GM18909 (cell line): ENCODE measurements around the gene CH25H.

Experiments used
- ATAC-seq: cut with Tn5 transposase; IDR thresholded peaks from one replicate; pipeline ENCODE4 v1.9.1; 2021; ENCODE audit warnings: mild to moderate bottlenecking; ENCODE audit not compliant: unreplicated experiment, poor library complexity

The CH25H gene

DNA sequence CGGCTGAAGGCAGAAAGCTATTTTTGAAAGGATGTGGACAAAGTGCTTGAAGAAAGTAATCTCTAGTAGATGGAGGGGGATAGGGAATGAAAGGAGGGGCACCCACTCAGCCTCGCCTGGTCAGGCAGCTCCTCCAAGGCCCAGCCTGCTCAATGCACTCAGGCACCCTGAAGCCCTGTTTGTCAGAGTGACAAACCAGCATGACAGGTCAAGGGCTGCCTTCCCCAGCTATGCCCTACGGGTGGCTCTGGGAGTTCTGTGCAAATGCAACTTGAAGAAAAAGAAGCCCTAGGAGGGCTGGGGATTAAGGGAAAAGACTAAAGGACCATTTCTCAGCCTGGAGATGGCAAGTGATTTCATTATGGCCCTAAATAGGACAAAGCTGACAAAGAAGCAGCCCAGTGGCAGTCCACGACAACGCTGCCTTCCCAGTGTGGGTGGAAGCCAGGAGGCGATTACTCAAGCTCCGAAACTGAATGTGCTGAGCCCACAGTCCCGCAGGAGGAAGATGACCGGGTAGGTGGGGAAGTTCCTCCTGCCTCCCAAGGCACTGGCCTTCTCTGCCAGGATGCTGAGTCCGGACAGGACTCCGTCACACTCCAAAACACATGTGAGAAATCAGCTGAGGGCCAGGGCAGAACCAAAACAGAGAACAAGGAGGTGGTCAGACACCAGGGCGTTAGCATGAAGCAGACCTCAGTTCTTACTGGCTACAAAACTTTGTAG lies 28.1 kb upstream of the CH25H start:
- ATAC-seq, result no peak

DNA sequence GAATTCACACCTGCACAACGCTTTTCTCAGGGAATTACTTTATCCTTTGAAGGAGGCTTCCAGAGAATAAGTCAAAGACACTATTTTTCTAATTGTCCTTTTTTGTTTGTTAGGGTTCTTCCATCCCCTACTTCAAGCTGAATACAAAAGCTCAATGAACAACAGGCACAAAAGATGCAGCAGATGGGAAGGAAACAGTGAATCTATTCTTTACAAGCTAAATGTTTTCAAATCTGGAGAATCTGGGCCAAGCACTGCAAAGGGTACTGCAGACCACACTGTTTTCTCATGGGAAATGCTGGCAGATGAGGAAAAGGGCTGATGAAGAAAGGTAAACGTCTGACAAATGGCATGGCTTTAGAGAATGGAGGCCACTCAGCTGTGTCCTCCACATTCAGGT lies 25.9 kb upstream of the CH25H start:
- no peak for ATAC-seq

DNA sequence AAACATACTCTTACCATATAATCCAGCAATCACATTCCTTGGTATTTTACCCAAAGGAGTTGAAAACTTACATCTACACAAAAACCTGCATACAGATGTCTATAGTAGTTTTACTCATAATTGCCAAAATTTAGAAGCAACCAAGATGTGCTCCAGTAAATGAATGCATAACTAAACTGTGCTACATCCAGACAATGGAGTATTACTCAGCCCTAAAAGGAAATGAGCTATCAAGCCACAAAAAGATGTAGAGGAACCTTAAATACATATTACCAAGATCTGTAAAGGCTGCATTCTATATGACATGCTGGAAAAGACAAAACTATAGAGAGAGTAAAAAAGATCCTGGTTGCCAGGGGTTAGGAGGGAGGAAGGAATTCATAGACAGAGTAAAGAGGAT lies 21.8 kb upstream of the CH25H start:
- ATAC-seq, result no peak

DNA sequence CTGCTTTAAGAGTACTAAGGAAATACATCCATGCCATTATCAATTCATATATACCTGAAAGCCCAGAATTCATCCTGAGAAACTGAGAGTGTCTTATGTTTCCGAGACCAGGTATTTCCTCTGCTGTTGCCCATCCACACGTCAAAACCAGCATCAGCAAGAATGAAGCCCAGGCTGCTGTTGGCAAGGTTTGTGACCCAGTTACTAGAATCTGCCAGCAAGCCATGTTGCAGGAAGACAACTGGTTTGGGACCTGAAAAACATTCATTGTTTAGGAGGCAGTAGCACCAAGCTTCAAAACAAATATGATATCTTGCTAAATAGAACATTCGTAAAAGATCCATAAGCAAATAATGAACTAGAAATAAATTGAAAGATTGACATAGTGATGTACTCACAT lies 21.0 kb upstream of the CH25H start:
- no peak for ATAC-seq

DNA sequence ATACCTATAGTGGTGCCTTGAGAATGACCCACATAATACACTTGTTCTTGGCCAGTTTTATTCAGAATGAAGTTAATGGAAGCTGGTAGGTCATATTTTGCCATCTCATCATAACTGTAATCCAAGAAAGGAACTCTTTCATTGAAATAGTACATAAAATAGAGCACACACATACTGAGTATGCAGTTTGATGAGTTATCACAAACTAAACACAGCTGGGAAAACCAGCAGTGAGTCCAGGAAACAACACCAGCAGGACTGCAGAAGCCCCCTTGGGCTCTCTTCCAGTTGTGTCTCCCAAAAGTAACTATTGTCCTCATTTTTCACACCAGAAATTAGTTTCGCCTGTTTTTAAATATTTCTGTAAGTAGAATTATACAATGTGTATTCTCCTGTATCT lies 19.8 kb upstream of the CH25H start:
- no peak for ATAC-seq

DNA sequence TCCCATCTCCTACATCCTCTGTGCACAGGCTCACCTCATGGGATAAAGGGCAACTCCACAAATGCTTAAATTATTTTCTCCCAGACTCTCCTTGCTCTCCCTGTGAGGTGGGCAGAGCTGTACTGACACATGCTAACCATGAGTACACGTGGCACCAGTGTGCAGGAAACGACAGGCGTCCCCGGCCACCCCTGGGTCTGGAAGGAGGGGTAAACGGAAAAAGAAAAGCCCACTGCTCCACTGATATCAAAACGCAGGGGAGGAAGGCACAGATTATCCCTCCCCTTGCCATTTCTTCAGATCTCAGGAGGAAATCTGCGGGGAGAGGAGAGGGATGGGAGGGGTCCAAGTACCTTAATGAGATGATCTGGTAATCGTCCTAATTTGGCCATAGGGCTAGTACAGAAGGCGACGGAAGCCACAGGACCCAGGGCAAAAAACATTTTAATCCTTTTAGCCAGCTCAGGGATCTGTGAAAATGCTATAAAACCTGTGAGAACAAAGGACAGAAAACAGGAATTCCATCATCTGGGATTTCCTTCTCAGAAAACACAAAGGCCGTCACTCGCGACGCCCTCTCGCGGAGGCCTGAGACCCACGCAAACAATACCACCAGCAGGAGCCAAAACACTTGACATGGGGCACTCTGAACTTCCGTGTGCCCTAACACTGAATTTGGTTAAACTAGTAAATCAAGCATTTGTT lies 17.8 kb upstream of the CH25H start:
- ATAC-seq, result no peak

DNA sequence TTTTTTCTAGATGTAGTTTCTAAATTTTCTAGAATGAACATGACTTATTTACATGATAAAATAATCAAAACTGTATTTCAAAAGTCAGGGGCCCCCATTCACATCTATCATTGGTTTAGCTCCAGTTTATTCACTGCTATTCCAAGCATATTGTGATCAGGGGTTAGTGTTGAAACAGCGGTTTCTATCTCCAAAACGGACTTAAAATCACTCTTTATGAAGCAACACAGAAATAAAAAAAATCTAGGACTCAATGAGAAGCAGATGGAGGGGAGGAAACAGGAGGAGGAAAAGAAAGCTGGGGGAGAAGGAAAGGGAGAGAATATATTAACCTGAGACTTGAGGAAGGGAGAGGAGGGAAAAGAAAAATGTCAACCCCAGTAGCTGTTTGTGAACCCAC lies 14.8 kb upstream of the CH25H start:
- ATAC-seq, result no peak

DNA sequence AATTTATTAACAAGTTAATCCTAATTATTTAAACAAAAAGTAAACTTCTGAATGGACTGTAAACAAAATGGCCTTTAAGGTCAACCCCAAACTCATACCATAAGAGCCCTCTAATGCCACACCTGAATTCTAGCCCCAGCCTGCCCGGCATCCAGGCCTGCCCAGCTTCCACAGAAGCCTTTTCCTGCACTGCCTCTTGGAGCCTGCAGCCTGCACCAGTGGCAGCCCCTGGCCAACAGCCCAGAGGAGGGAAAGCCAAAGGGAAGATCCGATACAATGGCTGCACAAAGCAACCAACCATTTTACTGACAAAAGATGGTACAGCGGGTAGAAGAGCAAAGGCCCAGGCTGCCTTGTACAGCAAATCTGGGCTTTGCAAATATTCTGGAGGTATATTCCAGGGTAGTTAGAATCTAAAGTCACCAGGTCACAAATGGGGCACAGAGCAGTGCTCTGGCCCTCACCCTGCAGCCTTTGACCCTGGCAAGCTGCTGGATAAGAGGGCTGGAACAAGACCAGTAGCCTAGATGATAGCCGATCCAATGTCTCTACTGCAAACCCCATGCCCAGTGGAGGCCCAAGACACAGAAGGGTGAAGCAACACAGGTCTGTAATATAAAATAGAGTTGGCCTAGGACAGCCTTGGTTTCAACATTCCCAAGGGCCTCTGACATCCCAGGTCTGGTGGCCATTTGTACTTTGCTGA lies 12.5 kb upstream of the CH25H start:
- ATAC-seq, result no peak

DNA sequence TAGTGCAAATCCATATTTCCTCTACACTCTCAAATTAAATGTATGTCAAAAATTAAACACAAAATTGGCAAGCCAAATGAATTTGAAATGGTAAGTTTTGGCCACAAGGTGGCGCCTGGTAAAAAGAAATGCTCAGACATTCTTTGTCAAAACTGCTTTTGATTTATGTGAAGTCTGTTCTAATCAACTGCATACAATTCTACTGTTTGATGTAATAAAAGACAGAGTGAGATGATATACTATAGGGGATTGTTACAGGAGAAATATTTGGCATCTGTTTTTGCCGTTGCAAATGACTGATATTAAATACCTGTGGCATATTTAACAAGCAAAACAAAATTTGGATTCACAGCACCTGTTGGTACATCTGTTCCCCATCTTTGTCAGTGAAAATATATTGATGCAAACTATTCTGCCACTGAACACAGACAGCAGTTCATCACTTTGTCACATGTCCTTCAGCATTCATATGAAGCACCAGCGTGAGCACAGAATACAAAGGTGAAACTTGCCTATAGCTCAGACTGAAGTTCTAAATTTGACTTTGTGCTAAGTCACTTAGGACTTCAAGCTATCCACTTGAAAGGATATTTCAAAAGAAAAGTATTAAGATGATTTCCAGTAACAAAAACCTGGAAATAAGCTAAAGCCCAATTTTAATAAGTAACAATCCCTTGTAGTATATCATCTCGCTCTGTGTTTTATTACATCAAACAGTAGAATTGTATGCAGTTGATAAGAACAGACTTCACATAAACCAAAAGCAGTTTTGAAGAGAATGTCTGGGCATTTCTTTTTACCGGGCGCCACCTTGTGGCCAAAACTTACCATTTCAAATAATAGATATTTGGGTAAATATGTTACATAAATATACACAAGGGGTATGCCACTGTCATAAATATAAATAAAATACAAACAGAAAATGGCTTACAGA lies 10.2 kb upstream of the CH25H start:
- no peak for ATAC-seq

DNA sequence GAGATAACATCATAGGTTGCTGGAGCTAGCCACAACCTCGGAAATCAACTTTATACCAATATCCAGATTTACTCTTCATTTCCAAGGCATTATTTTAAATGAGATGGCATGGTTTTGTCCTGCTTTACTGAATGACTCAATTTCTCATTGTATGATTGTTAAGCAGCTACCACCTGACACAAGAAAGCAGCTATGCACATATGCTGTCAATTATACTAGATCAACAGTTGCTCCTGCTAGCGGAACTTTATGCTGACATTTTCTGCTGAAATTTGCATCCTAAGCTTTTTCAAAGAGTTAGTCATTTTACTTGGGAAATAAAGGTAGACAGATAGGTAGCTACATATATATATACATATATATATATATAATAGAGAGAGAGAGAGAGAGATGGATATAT lies 8.9 kb upstream of the CH25H start:
- ATAC-seq, result no peak

DNA sequence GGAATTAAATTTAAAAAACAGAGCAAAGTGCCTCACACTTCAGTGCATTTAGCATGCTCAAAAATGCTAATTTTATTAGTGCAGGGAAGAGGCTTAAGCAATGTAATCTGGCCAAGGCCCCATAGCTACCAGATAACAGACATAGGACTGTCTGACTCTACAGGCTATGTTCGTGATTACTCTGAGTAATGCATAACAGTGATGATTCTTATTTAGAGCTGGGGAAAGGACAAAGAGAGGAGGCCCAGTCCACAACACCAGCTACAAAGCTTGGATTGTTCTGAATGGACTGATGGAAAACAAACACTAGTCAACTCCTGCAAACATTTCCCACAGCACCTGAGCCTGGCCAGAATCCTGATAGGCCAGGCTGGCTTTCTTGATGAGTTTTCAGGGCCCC lies 8.4 kb upstream of the CH25H start:
- ATAC-seq, result no peak

DNA sequence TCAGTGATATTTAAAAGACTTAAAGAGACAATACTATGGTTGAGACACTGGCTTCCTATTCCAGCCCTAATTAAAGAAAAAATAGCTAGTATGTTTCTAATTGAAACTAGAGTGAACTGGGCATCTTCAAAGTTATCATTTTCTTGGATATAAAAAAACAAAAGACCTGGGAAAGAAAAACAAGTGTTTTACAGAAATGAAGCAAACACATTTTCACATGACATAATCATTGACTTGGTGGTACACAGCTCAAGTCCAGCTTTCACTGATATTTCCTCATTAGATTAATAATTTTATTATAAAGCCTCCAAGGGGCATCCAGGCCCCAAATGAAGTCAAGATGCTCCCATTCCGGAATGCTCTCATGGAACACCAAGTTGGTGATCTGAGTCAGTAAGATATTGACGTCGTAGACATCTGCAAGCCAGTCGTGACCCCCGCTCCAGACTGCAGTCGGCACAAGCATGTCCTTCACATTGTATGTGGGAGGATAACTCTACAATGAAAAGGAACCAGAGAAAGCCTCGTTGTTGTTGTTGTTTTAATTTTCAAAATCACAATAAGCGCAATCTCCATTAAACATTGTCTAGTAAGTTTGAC lies 7.5 kb upstream of the CH25H start:
- ATAC-seq, result no peak

DNA sequence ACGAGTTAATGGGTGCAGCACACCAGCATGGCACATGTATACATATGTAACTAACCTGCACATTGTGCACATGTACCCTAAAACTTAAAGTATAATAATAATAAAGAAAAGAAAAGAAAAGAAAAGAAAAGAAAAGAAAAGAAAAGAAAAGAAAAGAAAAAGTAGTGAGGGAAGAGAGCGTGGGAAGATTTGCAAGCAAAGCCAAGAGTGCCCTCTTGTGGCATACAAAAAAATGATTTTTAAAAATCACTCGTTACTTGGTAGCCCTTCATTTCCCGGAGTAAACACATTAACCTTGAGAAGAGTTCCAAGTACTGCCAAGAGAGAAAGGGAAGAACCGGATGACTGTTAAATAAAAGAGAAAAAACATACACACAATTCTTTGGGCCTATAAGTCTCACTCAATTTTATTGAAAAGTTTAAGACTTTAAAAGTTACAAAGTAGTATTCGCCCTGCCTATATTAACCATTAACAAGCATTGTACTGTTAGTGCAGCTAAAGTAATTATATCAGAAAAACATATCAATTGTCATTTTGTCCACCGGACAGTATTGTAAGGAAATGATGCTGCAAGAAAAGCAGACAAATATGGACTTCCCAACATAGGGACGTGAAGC lies 6.2 kb upstream of the CH25H start:
- ATAC-seq, result no peak

DNA sequence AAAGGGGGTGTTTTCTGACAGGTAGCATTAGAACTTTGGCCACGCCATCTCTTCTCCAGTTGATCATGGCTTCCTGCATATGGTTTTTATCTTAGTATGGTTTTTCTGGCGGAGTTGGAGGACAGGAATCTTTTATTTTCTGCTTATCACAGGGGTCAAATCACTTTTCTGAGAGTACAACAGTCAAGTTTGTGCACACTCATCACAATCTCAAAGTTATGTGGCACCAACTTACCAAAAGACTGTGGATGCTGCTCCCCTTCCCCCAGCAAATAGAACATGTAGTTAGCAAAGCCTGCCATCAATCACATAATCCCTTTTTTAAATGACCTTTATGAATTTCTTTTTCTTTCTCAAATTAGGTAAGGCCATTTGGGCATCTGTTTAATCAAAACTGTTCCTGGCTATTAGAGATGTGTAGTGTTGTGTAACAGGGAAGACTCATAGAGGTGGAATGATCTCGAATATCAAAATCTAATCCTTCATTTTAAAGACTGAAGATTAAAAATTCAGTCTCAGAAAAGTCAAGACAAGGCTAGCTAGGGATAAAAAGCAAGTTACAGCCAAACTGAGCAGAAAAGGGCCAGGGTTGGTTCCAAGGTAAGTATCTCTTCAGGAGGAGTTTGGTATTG lies 3.8 kb upstream of the CH25H start:
- ATAC-seq, result no peak

DNA sequence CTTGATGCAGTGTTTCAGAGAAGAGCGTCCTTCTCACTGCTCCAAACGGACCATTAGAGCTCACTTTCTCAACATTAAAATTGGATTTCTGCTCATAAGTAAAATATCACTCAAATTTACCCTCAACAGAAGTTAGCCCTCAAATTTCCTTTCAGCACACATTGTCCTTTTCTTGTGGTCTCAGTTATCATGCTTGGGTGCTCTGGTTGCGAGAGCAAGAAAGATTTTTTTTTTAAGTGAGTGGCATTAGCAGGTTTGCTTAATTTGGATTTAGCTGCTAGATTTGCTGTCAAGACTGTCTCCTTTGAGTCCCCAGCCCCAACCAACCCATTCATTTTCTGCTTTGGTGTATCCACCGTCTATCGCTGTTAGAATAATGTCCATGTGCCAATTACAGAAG lies 2.6 kb upstream of the CH25H start:
- no peak for ATAC-seq

DNA sequence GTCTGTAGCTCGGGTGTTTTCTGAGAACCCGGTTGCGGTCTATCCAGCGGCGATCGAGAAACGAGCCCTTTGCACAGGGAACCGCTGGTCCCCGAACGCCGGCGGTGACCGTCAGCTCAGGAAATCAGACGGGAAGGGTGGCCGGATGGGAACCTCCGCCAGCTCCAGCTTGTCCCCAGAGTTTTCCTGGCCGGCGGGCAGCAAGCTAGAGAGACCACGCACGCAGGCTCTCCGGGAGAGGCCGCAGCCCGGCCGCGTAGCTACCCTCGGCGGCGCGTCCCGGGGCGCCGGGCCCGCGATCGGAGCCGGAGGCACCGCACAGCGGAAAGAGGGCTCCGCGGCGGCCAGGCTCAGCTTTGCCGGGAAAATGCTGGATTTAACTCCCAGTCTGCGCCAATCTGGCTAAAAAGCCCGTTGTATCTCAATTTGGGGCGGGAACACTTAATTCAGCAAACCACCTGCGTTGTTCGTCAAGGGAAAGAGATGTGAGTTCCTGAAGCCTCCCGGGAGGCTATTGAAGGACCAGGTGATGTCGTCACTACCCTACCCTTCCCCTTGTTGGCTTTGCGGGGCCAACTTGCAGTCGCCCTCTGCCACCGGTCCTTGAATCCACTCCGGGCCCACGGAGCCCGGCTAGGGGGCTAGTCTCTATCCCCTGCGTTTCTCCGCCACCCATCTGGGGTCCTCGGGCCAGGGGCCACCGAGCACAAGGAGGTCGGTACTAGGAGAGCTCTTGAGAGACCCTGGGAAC lies 859 bp upstream of the CH25H start:
- ATAC-seq, result no peak

DNA sequence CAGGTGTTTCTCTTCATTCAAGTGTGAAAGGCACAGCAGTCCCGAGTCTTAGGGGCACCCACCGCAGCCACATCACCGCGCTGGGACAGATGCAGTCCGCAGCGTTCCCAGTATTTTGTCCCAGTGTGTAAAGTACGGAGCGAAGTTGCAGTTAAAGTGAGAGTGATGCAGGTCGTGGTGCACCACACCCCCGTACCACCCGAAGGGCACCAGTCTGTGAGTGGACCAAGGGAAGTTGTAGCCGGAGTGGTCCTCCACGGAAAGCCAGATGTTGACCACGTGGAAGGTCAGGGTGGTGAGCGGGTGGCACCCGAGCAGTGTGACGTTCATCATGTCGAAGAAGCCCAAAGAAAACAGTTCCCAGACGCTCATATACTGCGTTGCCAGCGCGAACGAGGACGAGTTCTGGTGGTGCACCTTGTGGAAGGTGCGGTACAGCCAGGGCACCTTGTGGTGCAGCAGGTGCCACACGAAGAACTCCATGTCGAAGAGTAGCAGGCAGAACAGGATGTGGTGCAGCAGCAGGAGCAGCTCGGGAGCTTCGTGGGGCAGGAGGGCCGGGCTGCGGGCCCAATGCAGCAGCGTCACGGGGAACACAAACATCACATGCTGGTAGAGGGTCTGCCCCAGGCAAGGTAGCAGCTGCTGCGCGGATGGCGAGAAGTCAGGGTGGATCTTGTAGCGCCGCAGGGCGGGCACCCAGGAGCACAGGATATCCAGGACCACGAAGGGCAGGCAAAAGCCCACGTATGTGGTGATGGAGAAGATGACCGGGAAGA lies 526 bp downstream of the CH25H start:
- ATAC-seq, result no peak
